Esophagus muscularis mucosa (tissue), 4 donors: ENCODE measurements around the gene HPX. TPM values are rescaled to one million over a fixed set of nuclear protein-coding genes. Genes with fewer than 3 reads are reported as not detected.
A peak's percentile ranks its signal among the peaks of the same experiment; 100 is the strongest.

Experiments
- DNase-seq: peaks from one replicate; pipeline ENCODE4 v3.0.0-alpha.2; 2017; ENCODE audit errors: extremely low spot score
- H3K27ac ChIP-seq, 4 donors: fragments of 200-600 bp; sonication (generic); replicated peaks in 1 of 4; 1 replicate in 3 of 4; 2 replicates in 1 of 4; pipeline ENCODE4 v1.5.1; 2016 to 2019; ENCODE audit warnings: mild to moderate bottlenecking in 1 of 4
- H3K27me3 ChIP-seq, 4 donors: fragments of 200-600 bp; sonication (generic); one replicate each; pipeline versions ENCODE4 v1.5.1 to v1.6.0; 2016 to 2019
- H3K36me3 ChIP-seq, 4 donors: fragments of 200-600 bp; sonication (generic); one replicate each; pipeline ENCODE4 v1.5.1; 2016 to 2019
- H3K4me1 ChIP-seq, 4 donors: fragments of 200-600 bp; sonication (generic); one replicate each; pipeline ENCODE4 v1.5.1; 2016 to 2019
- H3K4me3 ChIP-seq, 4 donors: fragments of 200-600 bp; sonication (generic); 1 replicate in 2 of 4; 2 replicates in 2 of 4; pipeline ENCODE4 v1.5.1; 2016 to 2019; ENCODE audit warnings: mild to moderate bottlenecking in 4 of 4, moderate library complexity in 1 of 4
- H3K9me3 ChIP-seq, 4 donors: fragments of 200-600 bp; sonication (generic); 1 replicate in 3 of 4; 2 replicates in 1 of 4; pipeline ENCODE4 v1.5.1; 2016 to 2019
- CTCF ChIP-seq, 3 experiments: fragments of 200-600 bp in 2 of 3; fragments of 450-650 bp in 1 of 3; sonication (generic) in 2 of 3; IDR thresholded peaks; one replicate each; pipeline ENCODE4 v1.5.1; 2017 to 2019; ENCODE audit warnings: antibody characterized with exemption in 3 of 3, mild to moderate bottlenecking in 2 of 3, moderate library complexity in 1 of 3
- EP300 ChIP-seq: sonication (generic); formaldehyde crosslinking; IDR thresholded peaks from one replicate; pipeline ENCODE4 v1.6.1; 2017; ENCODE audit warnings: antibody characterized with exemption
- POLR2A ChIP-seq: fragments of 450-650 bp; IDR thresholded peaks from one replicate; pipeline ENCODE4 v1.6.1; 2017; ENCODE audit warnings: antibody characterized with exemption, moderate library complexity, mild to moderate bottlenecking, low read depth
- POLR2AphosphoS5 ChIP-seq, 2 donors: sonication (generic); formaldehyde crosslinking; IDR thresholded peaks; one replicate each; pipeline ENCODE4 v1.6.1; 2017; ENCODE audit warnings: antibody characterized with exemption in 2 of 2
- WGBS: methylation state at CpG from one replicate; pipeline ENCODE4 v1.1.5; 2018; 5-methylcytosine and 5-hydroxymethylcytosine counted together
- intact Hi-C: fragments of 100-400 bp; cut with DNase I; formaldehyde crosslinking; loops from one replicate; pipeline ENCODE4 v1.15.1; 2023
- total RNA-seq, 4 donors: library from RNA; depleted of rRNA; stranded (reverse); fragments of >200 nt; gene quantifications; one replicate each; pipeline versions ENCODE4 v1.1.0 to v1.2.1, GENCODE V29; 2016

HPX gene
- total RNA-seq, 4 donors from 2014 or later, result 0.50 to 1.2 (median 0.69) TPM

DNA sequence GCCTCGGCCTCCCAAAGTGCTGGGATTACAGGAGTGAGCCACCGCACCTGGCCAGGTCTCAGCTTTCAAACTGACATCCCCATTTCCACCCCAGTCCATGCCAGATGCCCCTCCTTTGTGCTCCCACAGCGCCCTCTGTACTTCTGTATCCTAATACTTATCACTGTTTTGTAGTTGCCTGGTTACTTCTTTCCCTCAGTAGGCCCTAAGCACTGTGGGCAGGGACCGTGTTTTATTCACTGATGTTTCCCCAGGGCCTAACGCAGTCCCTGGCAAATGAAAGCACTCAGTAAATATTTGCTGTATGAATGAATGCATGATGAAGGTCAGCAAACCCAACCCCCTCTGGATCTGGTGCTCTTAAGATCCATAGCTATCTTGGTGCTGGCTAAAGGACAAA is 35.1 kb upstream of the HPX start:
- WGBS, result 81% methylated on average over 5 of the region's 5 CpGs
- H3K4me3 ChIP-seq, result no peak overlapping the region
- no peaks in the 10 kb centered on the region for H3K27me3 ChIP-seq
- H3K36me3 ChIP-seq, result peaks cover 18 to 35% (median 31%) of the 10 kb centered on the region in 4 donors
- H3K4me1 ChIP-seq, result peaks cover 14 to 55% (median 43%) of the 10 kb centered on the region in 4 donors
- no peak for DNase-seq
- intact Hi-C loops, result loop anchor here (10.0 kb wide), 1 partner anchor 129 kb away; the partner anchor contains the start of genes ILK and RRP8
- no peaks in the 10 kb centered on the region for H3K9me3 ChIP-seq
- H3K27ac ChIP-seq, result no peak overlapping the region
- TF ChIP-seq POLR2AphosphoS5 (IDR thresholded peaks at IDR 0.05) (no peak), CTCF (IDR thresholded peaks at IDR 0.05) (no peak), EP300 (no peak), POLR2A (no peak)

DNA sequence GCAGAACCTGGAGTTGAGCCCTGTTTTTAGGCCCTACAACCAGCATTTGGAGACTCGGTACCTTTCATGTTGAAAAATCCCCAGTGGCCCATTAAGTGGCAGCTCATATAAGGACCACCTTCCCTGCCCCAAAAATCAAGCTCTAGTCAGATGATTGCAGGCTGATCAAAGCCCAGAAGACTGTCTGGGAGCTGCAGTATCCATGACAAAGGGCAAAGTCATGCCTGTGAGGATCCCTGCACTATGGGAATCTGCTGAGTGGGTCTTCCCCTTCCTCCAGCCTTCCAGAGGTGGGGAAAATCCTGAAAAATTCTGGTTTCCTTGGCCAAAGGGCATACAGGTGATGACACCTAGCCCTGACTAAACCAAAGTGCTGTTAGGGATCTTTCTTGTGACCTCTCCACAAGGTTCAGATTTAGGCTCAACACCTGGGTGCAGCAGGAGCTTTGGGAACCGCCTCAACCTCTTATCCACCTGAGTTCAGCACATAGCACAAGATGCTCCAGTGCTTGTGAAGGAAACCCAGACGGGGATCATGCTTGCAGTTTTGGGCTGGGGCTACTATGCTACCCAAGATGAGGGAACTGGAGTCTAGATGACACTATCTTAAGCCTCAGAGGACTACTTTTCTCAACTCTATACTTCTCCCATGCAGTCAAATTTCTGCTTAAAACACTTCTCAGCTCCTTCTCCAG is 34.2 kb upstream of the HPX start:
- Histone ChIP-seq H3K4me1 (peaks cover 8 to 45% (median 35%) of the 10 kb centered on the region in 4 donors), H3K36me3 (peaks cover 18 to 35% (median 31%) of the 10 kb centered on the region in 4 donors), H3K9me3 (no peaks in the 10 kb centered on the region), H3K27ac (peak overlapping the region; percentile 90 to 95 (median 92)), H3K27me3 (no peaks in the 10 kb centered on the region), H3K4me3 (peak overlapping the region in 2 of 4 donors; percentile 81 to 88)
- WGBS, result 68% methylated on average over 3 of the region's 3 CpGs
- no peak for DNase-seq
- intact Hi-C loops, result loop anchor here (10.0 kb wide), 1 partner anchor 130 kb away; the partner anchor contains the start of genes ILK and RRP8
- TF ChIP-seq CTCF (IDR thresholded peaks at IDR 0.05) (no peak), POLR2AphosphoS5 (IDR thresholded peaks at IDR 0.05) (no peak), POLR2A (no peak), EP300 (no peak)

DNA sequence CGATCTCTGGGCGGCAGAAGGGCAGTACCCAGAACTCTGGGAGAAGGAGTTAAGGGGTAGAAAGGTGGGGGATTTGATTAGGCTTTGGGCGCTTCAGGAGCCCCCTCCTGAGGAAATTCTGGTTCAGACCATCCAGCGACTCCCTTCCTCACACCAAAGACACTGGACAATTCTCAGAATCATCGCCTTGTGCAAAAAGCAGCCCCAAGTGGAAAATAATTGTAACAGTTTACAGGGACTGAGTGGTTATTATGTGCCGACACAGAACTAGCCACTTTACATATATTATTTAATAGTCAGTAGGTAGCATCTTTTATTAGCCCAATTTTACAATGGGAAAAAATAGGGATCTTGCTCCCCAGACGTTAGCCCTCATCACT is 33.6 kb upstream of the HPX start:
- no peak for TF ChIP-seq POLR2A
- TF ChIP-seq POLR2AphosphoS5 (IDR thresholded peaks at IDR 0.05), result no peak
- TF ChIP-seq CTCF (IDR thresholded peaks at IDR 0.05), result no peak
- no peak for TF ChIP-seq EP300
- no peaks in the 10 kb centered on the region for H3K9me3 ChIP-seq
- DNase-seq, result no peak
- H3K4me3 ChIP-seq, result peak overlapping the region; percentile 81 to 94 (median 87)
- H3K36me3 ChIP-seq, result peaks cover 18 to 33% (median 30%) of the 10 kb centered on the region in 4 donors
- 28% methylated on average over 7 of the region's 7 CpGs for WGBS
- intact Hi-C loops, result loop anchor here (10.0 kb wide), 1 partner anchor 130 kb away; the partner anchor contains the start of genes ILK and RRP8
- no peaks in the 10 kb centered on the region for H3K27me3 ChIP-seq
- H3K4me1 ChIP-seq, result peaks cover 8 to 45% (median 34%) of the 10 kb centered on the region in 4 donors
- peak overlapping the region; percentile 90 to 95 (median 92) for H3K27ac ChIP-seq

DNA sequence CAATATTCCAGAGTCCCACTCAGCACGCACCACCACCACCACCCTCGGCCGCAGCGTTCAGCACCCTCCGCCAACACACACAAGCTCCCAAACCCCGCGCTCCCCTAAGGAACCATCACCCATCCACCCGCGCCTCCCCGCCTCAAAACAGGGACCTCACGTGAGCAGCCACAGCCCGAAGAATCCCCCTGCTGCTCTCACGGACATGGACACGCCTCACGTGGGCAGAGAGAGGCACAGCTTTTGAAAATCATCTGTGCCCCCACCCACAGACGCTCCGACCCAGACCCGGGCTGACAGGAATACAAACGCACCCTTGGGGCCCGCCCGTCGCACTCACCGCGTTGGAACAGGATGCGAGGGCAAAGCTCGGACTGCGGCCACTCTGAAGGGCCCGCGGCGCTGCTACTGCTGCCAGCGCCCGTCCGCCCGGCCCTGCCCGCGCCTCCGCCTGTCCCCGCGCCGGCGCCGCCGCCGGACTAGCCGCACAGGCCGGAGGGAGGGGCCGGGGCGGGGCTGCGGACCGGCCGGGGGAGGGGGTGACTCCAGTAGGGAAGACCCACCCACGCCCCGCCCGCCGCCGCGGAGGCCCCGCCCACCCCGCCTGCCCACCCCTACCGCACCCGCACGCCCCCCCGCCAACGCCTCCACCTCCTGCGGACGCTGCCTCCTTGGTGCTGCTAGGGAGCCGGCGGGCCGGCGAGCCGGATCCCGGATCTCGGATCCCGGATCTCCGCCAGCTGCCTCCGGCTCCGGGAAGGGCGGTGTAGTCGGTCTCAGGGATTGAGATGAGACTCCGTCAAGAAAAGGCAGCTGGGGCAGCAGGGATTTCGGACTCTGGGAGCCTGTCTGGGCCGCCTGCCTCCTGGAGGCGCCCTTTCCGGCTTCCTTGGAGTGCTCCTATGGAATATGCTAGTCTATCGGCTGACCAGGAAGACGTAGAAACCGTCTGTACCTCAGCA is 32.9 kb upstream of the HPX start, which contains the start of gene TRIM3:
TRIM3 (minus strand) TSS at position 491 of the 962 bp plus-strand sequence. CDS start 8,246 bp downstream, outside the sequence.
- Histone ChIP-seq H3K27ac (peak within 1 kb of the TSS; percentile 90 to 95 (median 92)), H3K4me3 (peak within 1 kb of the TSS; percentile 81 to 94 (median 87)), H3K27me3 (no peaks in the 10 kb centered on the region), H3K9me3 (no peaks in the 10 kb centered on the region), H3K4me1 (peaks cover 8 to 47% (median 37%) of the 10 kb centered on the region in 4 donors), H3K36me3 (peaks cover 14 to 27% (median 24%) of the 10 kb centered on the region in 4 donors)
- 0% methylated on average over 19 of the region's 87 CpGs for WGBS
- TF ChIP-seq POLR2AphosphoS5 (IDR thresholded peaks at IDR 0.05), result peak; percentile 57 to 88
- no peak for TF ChIP-seq EP300
- TF ChIP-seq POLR2A, result peak; percentile 72
- peak in 2 of 3 experiments; percentile 19 to 27 for TF ChIP-seq CTCF (IDR thresholded peaks at IDR 0.05)
- intact Hi-C loops, result loop anchor here (10.0 kb wide), 1 partner anchor 131 kb away; the partner anchor contains the start of genes ILK and RRP8
- DNase-seq, result peak; percentile 99
